Tibial nerve (tissue), 4 donors: Measurements from ENCODE around the gene FAM20A. TPM values are rescaled to one million over a fixed set of nuclear protein-coding genes. Genes with fewer than 3 reads are reported as not detected.

Experiments used
- DNase-seq, 2 donors: peaks; one replicate each; pipeline ENCODE4 v3.0.0-alpha.2; 2019; ENCODE audit warnings: low spot score in 2 of 2
- H3K27ac ChIP-seq, 4 donors: fragments of 200-600 bp; sonication (generic) in 3 of 4; one replicate each; pipeline ENCODE4 v1.5.1; 2017 to 2019; ENCODE audit warnings: mild to moderate bottlenecking in 1 of 4
- H3K27me3 ChIP-seq, 2 donors: fragments of 200-600 bp; sonication (generic) in 1 of 2; one replicate each; pipeline versions ENCODE4 v1.5.1 to v1.6.0; 2017 to 2019
- H3K36me3 ChIP-seq, 3 donors: fragments of 200-600 bp; sonication (generic); one replicate each; pipeline ENCODE4 v1.5.1; 2018 to 2019
- H3K4me1 ChIP-seq, 4 donors: fragments of 200-600 bp; sonication (generic) in 3 of 4; one replicate each; pipeline ENCODE4 v1.5.1; 2017 to 2019
- H3K4me3 ChIP-seq, 4 donors: fragments of 200-600 bp; sonication (generic) in 3 of 4; one replicate each; pipeline ENCODE4 v1.5.1; 2017 to 2019; ENCODE audit warnings: mild to moderate bottlenecking in 1 of 4, moderate library complexity in 1 of 4
- H3K9me3 ChIP-seq, 4 donors: fragments of 200-600 bp; sonication (generic) in 3 of 4; one replicate each; pipeline ENCODE4 v1.5.1; 2017 to 2019
- CTCF ChIP-seq, 5 experiments: fragments of 200-600 bp in 3 of 5; fragments of 450-650 bp in 2 of 5; sonication (generic) in 3 of 5; IDR thresholded peaks; one replicate each; pipeline ENCODE4 v1.5.1; 2016 to 2019; ENCODE audit warnings: antibody characterized with exemption in 5 of 5, mild to moderate bottlenecking in 3 of 5, moderate library complexity in 2 of 5
- EP300 ChIP-seq, 2 donors: sonication (generic); formaldehyde crosslinking; IDR thresholded peaks; one replicate each; pipeline ENCODE4 v1.6.1; 2017; ENCODE audit warnings: antibody characterized with exemption in 2 of 2, mild to moderate bottlenecking in 1 of 2
- POLR2A ChIP-seq, 2 donors: fragments of 450-650 bp; IDR thresholded peaks; one replicate each; pipeline ENCODE4 v1.6.1; 2017; ENCODE audit warnings: antibody characterized with exemption in 2 of 2, mild to moderate bottlenecking in 2 of 2, moderate library complexity in 2 of 2
- WGBS, 2 donors: methylation state at CpG; one replicate each; pipeline ENCODE4 v1.1.5; 2018; 5-methylcytosine and 5-hydroxymethylcytosine counted together
- total RNA-seq, 4 donors: library from RNA; depleted of rRNA; stranded (reverse); fragments of >200 nt; gene quantifications; one replicate each; pipeline ENCODE4 v1.1.0, GENCODE V29; 2016

The FAM20A gene
- total RNA-seq, 4 donors from 2014 or later = 9.4 to 104 (median 25.7) TPM

- WGBS, 2 donors = 89 to 94% methylated on average over 5 of the region's 5 CpGs
These were observed 13.6 kb upstream of the FAM20A start for GRCh38 chr17:68614718-68615117.

GRCh38 chr17:68613739-68614298 is 12.7 kb upstream of the FAM20A start:
- DNase-seq = peak in 1 of 2 donors; percentile 86
- Histone ChIP-seq H3K36me3 (no peaks in the 10 kb centered on the region), H3K9me3 (peaks cover 0 to 20% (median 4%) of the 10 kb centered on the region in 4 donors), H3K27me3 (no peaks in the 10 kb centered on the region), H3K4me3 (no peak overlapping the region), H3K4me1 (no peaks in the 10 kb centered on the region), H3K27ac (no peak overlapping the region)
- no peak for TF ChIP-seq EP300 (IDR thresholded peaks at IDR 0.05)
- peak; percentile 31 to 54 (median 44) for TF ChIP-seq CTCF (IDR thresholded peaks at IDR 0.05)
- WGBS, 2 donors = 46 to 53% methylated on average over 5 of the region's 5 CpGs

More at GRCh38 chr17:68614718-68615117, 13.6 kb upstream of the FAM20A start:
- no peaks in the 10 kb centered on the region for H3K36me3 ChIP-seq
- TF ChIP-seq CTCF (IDR thresholded peaks at IDR 0.05) (no peak), EP300 (IDR thresholded peaks at IDR 0.05) (no peak), POLR2A (IDR thresholded peaks at IDR 0.05) (no peak)
- H3K27ac ChIP-seq = no peak overlapping the region
- no peaks in the 10 kb centered on the region for H3K4me1 ChIP-seq
- DNase-seq = no peak
- H3K9me3 ChIP-seq = peaks cover 0 to 11% (median 0%) of the 10 kb centered on the region in 4 donors
- no peaks in the 10 kb centered on the region for H3K27me3 ChIP-seq
- no peak overlapping the region for H3K4me3 ChIP-seq

- no peaks in the 10 kb centered on the region for H3K36me3 ChIP-seq
- H3K4me3 ChIP-seq = no peak overlapping the region
- no peak overlapping the region for H3K27ac ChIP-seq
- peaks cover 0 to 29% (median 7%) of the 10 kb centered on the region in 4 donors for H3K9me3 ChIP-seq
- DNase-seq = no peak
- no peaks in the 10 kb centered on the region for H3K4me1 ChIP-seq
- no peaks in the 10 kb centered on the region for H3K27me3 ChIP-seq
- TF ChIP-seq POLR2A (IDR thresholded peaks at IDR 0.05) = no peak
- TF ChIP-seq CTCF (IDR thresholded peaks at IDR 0.05) = no peak
- TF ChIP-seq EP300 (IDR thresholded peaks at IDR 0.05) = no peak
These were observed 11.7 kb upstream of the FAM20A start for GRCh38 chr17:68612923-68613292.

- no peak overlapping the region for H3K4me3 ChIP-seq
- TF ChIP-seq CTCF (IDR thresholded peaks at IDR 0.05) (no peak), EP300 (IDR thresholded peaks at IDR 0.05) (no peak), POLR2A (IDR thresholded peaks at IDR 0.05) (no peak)
- H3K4me1 ChIP-seq = no peaks in the 10 kb centered on the region
- H3K27ac ChIP-seq = no peak overlapping the region
- WGBS, 2 donors = 81 to 85% methylated on average over 3 of the region's 3 CpGs
- no peaks in the 10 kb centered on the region for H3K36me3 ChIP-seq
- H3K9me3 ChIP-seq = peaks cover 0 to 34% (median 7%) of the 10 kb centered on the region in 4 donors
- no peaks in the 10 kb centered on the region for H3K27me3 ChIP-seq
- no peak for DNase-seq
These were observed 11.2 kb upstream of the FAM20A start for GRCh38 chr17:68612209-68612922.
